Measurements from ENCODE around the gene MR1.

MR1 gene

DNA sequence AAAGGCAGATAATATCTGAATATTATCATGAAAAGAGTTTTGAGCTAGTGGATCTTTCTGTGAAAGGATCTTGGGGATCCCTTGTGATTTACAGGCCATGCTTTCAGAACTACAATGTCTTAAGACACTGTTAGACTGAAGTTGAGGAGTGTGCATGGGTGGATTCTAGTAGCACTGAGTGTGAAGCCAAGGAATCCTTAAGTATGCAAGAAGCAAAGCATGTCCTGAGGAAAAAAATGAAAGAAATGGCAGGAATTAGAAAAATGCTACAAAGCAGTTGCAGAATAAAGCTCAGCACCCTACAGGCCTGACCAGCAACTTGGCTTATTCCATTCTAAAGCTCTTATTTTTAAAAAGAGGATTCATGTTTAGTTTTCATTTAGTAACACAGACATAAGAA is 23.0 kb upstream of the MR1 start:
- DNase-seq (ENCODE audit: low spot score) = no peak
- POLR2A ChIA-PET (ENCODE audit: low non-redundant PET) = no interaction called here
- no peak overlapping the region for H3K27ac ChIP-seq
- no peak for TF ChIP-seq CTCF (conservative IDR thresholded peaks at IDR 0.05; ENCODE audit: low read depth)
- CTCF ChIA-PET = interaction anchor here (0.6 kb wide), 1 partner anchor 11 kb away, joined by 3 read pairs; no protein-coding TSS in a partner anchor

DNA sequence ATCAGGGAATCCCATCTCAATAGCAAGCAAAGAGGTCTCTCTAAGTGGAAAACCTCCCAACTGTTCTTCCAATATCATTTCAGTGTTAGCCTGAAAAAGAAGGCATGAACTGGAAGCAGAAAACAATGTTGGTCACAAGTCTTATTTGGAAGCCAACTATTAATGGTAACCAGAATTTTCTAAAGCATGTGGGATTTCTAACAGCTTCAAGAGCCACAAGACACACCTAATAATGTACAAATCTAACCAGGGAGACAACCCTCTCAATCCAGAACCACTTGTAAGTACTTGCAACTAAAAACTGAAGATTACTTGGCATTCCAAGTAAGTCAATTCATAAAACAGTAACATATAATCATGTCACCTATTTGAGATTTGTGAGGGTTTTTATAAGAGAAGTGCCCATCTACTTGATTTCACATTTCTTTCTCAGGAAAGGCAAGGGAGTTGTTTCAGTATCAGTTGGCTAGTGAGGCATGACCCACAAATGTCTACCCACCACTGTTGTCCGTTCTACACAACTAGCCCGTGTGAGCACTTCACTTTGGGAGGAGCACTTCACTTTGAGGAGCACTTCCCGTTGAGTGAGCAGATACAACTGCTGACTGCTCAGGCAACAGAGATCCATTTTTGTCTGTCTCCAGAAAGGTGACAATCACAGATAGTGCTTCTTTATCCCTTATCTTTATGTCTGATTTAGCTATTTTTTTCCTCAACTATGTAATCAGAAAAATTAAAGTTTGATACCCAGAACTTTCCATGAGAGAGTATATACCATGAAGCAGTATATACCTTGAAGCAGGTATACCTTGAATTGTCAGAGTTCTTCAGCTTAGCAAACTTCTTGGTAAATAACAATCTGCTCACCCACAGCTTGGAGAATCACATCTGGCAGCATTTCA is 22.2 kb upstream of the MR1 start:
- POLR2A ChIA-PET (ENCODE audit: low non-redundant PET) = interaction anchor here (0.6 kb wide), 1 partner anchor 9 kb away, joined by 3 read pairs; no protein-coding TSS in a partner anchor
- no peak overlapping the region for H3K27ac ChIP-seq
- no peak for TF ChIP-seq CTCF (conservative IDR thresholded peaks at IDR 0.05; ENCODE audit: low read depth)
- CTCF ChIA-PET = no interaction called here
- no peak for DNase-seq (ENCODE audit: low spot score)

- POLR2A ChIA-PET (ENCODE audit: low non-redundant PET) = no interaction called here
- H3K27ac ChIP-seq = no peak overlapping the region
- no peak for TF ChIP-seq CTCF (conservative IDR thresholded peaks at IDR 0.05; ENCODE audit: low read depth)
- CTCF ChIA-PET = no interaction called here
- no peak for DNase-seq (ENCODE audit: low spot score)
These were observed 21.5 kb upstream of the MR1 start for GRCh38 chr1:181012203-181012745.

DNA sequence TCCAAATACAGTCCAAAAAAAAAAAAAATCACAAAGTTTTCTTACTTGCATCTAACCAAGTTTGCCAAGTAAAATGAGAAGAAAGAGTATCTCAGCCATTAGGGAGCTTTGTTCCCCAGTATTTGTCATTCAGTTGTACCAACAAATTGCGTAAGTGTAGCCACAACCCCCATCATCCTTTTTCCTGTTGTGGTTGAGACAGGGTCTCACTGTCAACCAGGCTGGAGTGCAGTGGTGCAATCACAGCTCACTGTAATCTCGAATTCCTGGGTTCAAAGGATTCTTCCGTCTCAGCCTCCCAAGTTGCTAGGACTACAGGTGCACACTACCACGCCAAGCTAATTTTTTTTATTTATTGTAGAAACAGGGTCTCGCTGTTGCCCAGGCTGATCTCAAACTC is 20.6 kb upstream of the MR1 start:
- DNase-seq (ENCODE audit: low spot score) = no peak
- POLR2A ChIA-PET (ENCODE audit: low non-redundant PET) = no interaction called here
- TF ChIP-seq CTCF (conservative IDR thresholded peaks at IDR 0.05; ENCODE audit: low read depth) = no peak
- H3K27ac ChIP-seq = no peak overlapping the region
- CTCF ChIA-PET = no interaction called here

- POLR2A ChIA-PET (ENCODE audit: low non-redundant PET) = no interaction called here
- CTCF ChIA-PET = interaction anchor here (0.6 kb wide), 1 partner anchor 39 kb away, joined by 3 read pairs; no protein-coding TSS in a partner anchor
These were observed 19.1 kb upstream of the MR1 start for GRCh38 chr1:181014477-181015250.

More at GRCh38 chr1:181014477-181015250, 19.1 kb upstream of the MR1 start:
- DNase-seq (ENCODE audit: low spot score) = no peak
- H3K27ac ChIP-seq = no peak overlapping the region
- TF ChIP-seq CTCF (conservative IDR thresholded peaks at IDR 0.05; ENCODE audit: low read depth) = no peak

Measured in RWPE1 (cell line).